ENCODE results near the gene PTPRD. TPM values are rescaled to one million over a fixed set of nuclear protein-coding genes. Genes with fewer than 3 reads are reported as not detected.

PTPRD gene
- total and polyA plus RNA-seq, 9 donors, result 16.2 to 231 (median 85.8) TPM

DNA sequence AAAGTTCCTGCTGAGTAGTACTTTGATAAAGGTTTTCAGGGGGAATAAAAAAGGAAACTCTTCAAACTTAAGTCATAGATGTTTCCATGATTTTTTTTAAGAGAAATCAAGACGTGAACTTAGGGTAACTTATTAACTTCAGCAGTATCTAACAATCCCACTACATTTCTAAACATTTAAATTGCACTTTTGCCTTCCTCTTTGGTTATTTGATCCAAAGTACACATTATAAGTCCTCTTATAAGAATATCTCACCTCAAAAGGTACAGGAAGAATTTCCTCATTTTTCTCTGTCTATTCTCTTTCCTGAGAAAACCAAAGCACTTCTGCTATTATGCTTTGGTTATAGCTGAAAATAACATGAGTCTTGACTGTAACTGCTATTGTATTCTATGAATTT, 7.9 kb downstream of the PTPRD start:
- no peak for DNase-seq
- intact Hi-C loops (cut with DNase I), result no loop called here
- no peak overlapping the region for H3K27ac ChIP-seq
- H3K4me1 ChIP-seq (ENCODE audit: insufficient read depth), result no peaks in the 10 kb centered on the region
- 37 to 67% (median 50%) methylated on average over 1 of the region's 1 CpG for WGBS, 3 donors
- no peaks in the 10 kb centered on the region for H3K9me3 ChIP-seq
- H3K36me3 ChIP-seq, result no peaks in the 10 kb centered on the region
- H3K27me3 ChIP-seq, result no peaks in the 10 kb centered on the region
- no peak overlapping the region for H3K4me3 ChIP-seq
- TF ChIP-seq, protein P1, sequence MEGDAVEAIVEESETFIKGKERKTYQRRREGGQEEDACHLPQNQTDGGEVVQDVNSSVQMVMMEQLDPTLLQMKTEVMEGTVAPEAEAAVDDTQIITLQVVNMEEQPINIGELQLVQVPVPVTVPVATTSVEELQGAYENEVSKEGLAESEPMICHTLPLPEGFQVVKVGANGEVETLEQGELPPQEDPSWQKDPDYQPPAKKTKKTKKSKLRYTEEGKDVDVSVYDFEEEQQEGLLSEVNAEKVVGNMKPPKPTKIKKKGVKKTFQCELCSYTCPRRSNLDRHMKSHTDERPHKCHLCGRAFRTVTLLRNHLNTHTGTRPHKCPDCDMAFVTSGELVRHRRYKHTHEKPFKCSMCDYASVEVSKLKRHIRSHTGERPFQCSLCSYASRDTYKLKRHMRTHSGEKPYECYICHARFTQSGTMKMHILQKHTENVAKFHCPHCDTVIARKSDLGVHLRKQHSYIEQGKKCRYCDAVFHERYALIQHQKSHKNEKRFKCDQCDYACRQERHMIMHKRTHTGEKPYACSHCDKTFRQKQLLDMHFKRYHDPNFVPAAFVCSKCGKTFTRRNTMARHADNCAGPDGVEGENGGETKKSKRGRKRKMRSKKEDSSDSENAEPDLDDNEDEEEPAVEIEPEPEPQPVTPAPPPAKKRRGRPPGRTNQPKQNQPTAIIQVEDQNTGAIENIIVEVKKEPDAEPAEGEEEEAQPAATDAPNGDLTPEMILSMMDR (IDR thresholded peaks at IDR 0.05), result no peak
- TF ChIP-seq EP300 (IDR thresholded peaks at IDR 0.05) (no peak), POLR2A (IDR thresholded peaks at IDR 0.05) (no peak)

DNA sequence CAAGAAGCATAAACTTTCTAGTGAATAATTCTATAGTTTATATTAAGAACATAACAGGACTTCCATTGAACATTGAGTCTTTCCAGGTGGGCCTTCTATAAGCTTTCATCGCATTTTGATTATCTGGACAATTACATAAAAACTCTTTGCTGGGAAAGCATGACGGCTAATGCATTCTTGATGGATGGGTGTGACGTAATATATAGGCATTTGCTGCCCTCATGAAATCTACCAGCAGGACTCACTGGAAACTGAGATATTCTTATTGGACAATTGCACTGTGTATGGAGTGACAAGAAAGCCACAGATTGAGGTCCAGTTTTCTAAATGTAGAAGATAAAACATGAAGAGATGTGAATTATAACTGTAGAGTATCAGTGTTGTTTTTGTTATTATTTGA, 15.0 kb downstream of the PTPRD start:
- 67 to 84% (median 82%) methylated on average over 3 of the region's 3 CpGs for WGBS, 3 donors
- no peak for DNase-seq
- H3K36me3 ChIP-seq, result no peaks in the 10 kb centered on the region
- no peak overlapping the region for H3K27ac ChIP-seq
- no peaks in the 10 kb centered on the region for H3K4me1 ChIP-seq (ENCODE audit: insufficient read depth)
- no peaks in the 10 kb centered on the region for H3K27me3 ChIP-seq
- no peaks in the 10 kb centered on the region for H3K9me3 ChIP-seq
- intact Hi-C loops (cut with DNase I), result no loop called here
- TF ChIP-seq, protein P1 (IDR thresholded peaks at IDR 0.05), result no peak
- TF ChIP-seq EP300 (IDR thresholded peaks at IDR 0.05) (no peak), POLR2A (IDR thresholded peaks at IDR 0.05) (no peak)
- no peak overlapping the region for H3K4me3 ChIP-seq

DNA sequence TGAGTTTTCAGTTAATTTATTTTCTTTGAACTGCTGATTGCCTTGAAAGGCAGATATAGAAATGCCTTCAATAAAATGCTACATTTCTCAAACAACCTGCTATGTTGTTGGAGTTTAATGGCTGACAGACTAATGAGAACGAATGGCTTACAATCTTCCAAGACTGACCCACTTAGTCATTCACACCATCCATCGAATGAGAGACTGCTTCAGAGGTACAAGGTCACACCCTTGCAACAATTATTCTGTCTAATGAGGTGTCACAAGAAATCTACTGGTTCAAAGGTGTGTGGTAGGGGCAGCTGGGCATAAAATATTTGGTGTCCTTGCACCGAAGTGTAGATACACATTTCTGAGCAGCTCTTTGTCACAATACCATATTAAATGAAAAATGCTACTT, 18.3 kb downstream of the PTPRD start:
- Histone ChIP-seq H3K27me3 (no peaks in the 10 kb centered on the region), H3K36me3 (no peaks in the 10 kb centered on the region), H3K4me3 (no peak overlapping the region), H3K27ac (no peak overlapping the region), H3K4me1 (ENCODE audit: insufficient read depth) (no peaks in the 10 kb centered on the region), H3K9me3 (no peaks in the 10 kb centered on the region)
- WGBS, 3 donors, result 17 to 26% (median 25%) methylated on average over 3 of the region's 3 CpGs
- DNase-seq, result no peak
- no peak for TF ChIP-seq POLR2A (IDR thresholded peaks at IDR 0.05)
- no peak for TF ChIP-seq EP300 (IDR thresholded peaks at IDR 0.05)
- TF ChIP-seq, protein P1 (IDR thresholded peaks at IDR 0.05), result no peak
- intact Hi-C loops (cut with DNase I), result no loop called here

DNA sequence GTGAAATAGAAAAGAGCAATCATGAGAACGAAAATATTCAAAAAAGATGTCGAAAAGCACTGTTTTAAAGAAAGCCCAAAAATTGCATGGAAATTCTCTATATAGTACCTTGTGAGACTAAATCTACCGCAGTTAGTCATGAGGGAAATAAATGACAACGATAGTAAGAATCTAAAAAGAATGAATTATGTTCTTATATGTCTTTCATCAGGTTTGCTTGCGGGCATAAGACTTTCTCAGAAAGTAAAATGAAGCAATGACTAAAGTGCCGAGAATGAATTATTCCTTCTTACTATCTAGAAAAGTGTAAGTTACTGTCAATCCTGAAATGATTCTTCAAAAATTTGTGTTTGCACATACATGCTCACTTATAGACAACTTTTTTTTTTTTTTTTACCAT, 26.4 kb downstream of the PTPRD start:
- 88 to 92% (median 91%) methylated on average over 6 of the region's 6 CpGs for WGBS, 3 donors

More for the DNA sequence above, 26.4 kb downstream of the PTPRD start:
- no peaks in the 10 kb centered on the region for H3K4me1 ChIP-seq (ENCODE audit: insufficient read depth)
- no peaks in the 10 kb centered on the region for H3K9me3 ChIP-seq
- no peak for DNase-seq
- no peaks in the 10 kb centered on the region for H3K27me3 ChIP-seq
- intact Hi-C loops (cut with DNase I), result no loop called here
- H3K4me3 ChIP-seq, result no peak overlapping the region
- no peak overlapping the region for H3K27ac ChIP-seq
- no peaks in the 10 kb centered on the region for H3K36me3 ChIP-seq
- TF ChIP-seq, protein P1 (IDR thresholded peaks at IDR 0.05), result no peak

Data from ovary (tissue), 9 donors.